PC-9 (cell line): Measurements from ENCODE around the gene TMEM252. TPM values are rescaled to one million over a fixed set of nuclear protein-coding genes. Genes with fewer than 3 reads are reported as not detected.

ENCODE experiments used
- BruUV-seq: library from RNA; stranded (reverse); fragments of 400-500 nt; replicated peaks from 2 replicates; lab custom pipeline; 2021; lab: Mats Ljungman, UMichigan
- CTCF ChIA-PET: fragments of 300-600 bp; sonication (Branson Sonifier 250); formaldehyde crosslinking; loops from one replicate; lab custom pipeline; 2022; ENCODE audit warnings: antibody characterized with exemption; lab: Charles Lee
- POLR2A ChIA-PET: fragments of 300-600 bp; sonication (Branson Sonifier 250); formaldehyde crosslinking; loops from one replicate; lab custom pipeline; 2022; ENCODE audit warnings: antibody characterized with exemption; ENCODE audit not compliant: unreplicated experiment; lab: Charles Lee
- DNase-seq, 2 experiments: peaks; one replicate each; pipeline versions ENCODE4 v3.0.0 to v3.0.0-alpha.2; 2015 to 2022; ENCODE audit warnings: mixed read lengths in 1 of 2
- H2AFZ ChIP-seq: fragments of 200-600 bp; sonication (generic); 2 replicates; pipeline ENCODE4 v1.8.1; 2017; ENCODE audit warnings: antibody characterized with exemption
- H3F3A ChIP-seq: fragments of 200-600 bp; sonication (generic); 2 replicates; pipeline ENCODE4 v1.8.1; 2017; ENCODE audit warnings: antibody characterized with exemption, mild to moderate bottlenecking, low read depth; ENCODE audit not compliant: insufficient read depth
- H3K27ac ChIP-seq: fragments of 200-600 bp; sonication (generic); 2 replicates; pipeline ENCODE4 v1.6.1; 2016; ENCODE audit warnings: mixed run types
- H3K27me3 ChIP-seq: fragments of 200-600 bp; sonication (generic); 2 replicates; pipeline ENCODE4 v1.6.1; 2016; ENCODE audit warnings: low read depth, mixed run types; ENCODE audit not compliant: insufficient read depth
- H3K36me3 ChIP-seq: fragments of 200-600 bp; sonication (generic); 2 replicates; pipeline ENCODE4 v1.6.1; 2016; ENCODE audit warnings: low read depth, mixed run types
- H3K4me1 ChIP-seq: fragments of 200-600 bp; sonication (generic); replicated peaks from 2 replicates; pipeline ENCODE4 v1.6.1; 2016; ENCODE audit warnings: mixed run types; ENCODE audit not compliant: insufficient read depth
- H3K4me2 ChIP-seq: fragments of 200-600 bp; sonication (generic); 2 replicates; pipeline ENCODE4 v1.6.1; 2017; ENCODE audit warnings: mixed run types
- H3K4me3 ChIP-seq: fragments of 200-600 bp; sonication (generic); 2 replicates; pipeline ENCODE4 v1.6.1; 2016; ENCODE audit warnings: mixed run types
- H3K79me2 ChIP-seq: fragments of 200-600 bp; sonication (generic); 2 replicates; pipeline ENCODE4 v1.6.1; 2017; ENCODE audit warnings: low read depth, mixed run types
- H3K9me2 ChIP-seq: fragments of 200-600 bp; sonication (generic); 2 replicates; pipeline ENCODE4 v1.8.1; 2017; ENCODE audit warnings: mild to moderate bottlenecking; ENCODE audit not compliant: insufficient read depth
- H3K9me3 ChIP-seq: fragments of 200-600 bp; sonication (generic); 2 replicates; pipeline ENCODE4 v1.8.1; 2016; ENCODE audit warnings: low read depth; ENCODE audit not compliant: insufficient read depth
- H4K20me1 ChIP-seq: fragments of 200-600 bp; sonication (generic); 2 replicates; pipeline ENCODE4 v1.8.1; 2017; ENCODE audit not compliant: insufficient read depth
- EZH2 ChIP-seq: fragments of 200-600 bp; sonication (generic); IDR thresholded peaks from 2 replicates; pipeline ENCODE4 v1.8.0; 2017; ENCODE audit warnings: antibody characterized with exemption, low read depth
- intact Hi-C: fragments of 100-400 bp; cut with micrococcal nuclease; formaldehyde crosslinking; loops from one replicate; pipeline ENCODE4 v1.10.0; 2022; ENCODE audit not compliant: unreplicated experiment
- total RNA-seq: library from RNA; stranded (reverse); gene quantifications from 2 replicates; pipeline ENCODE4 v1.2.3, GENCODE V29; 2021
- TF ChIP-seq, protein P1 (sequence below): fragments of 200-600 bp; sonication (generic); conservative IDR thresholded peaks from 2 replicates; pipeline ENCODE4 v1.6.1; 2017; ENCODE audit warnings: mixed run types, antibody characterized with exemption, mild to moderate bottlenecking, moderate library complexity

Gene TMEM252
- total RNA-seq, 1 experiment from 2014 or later = not detected

DNA sequence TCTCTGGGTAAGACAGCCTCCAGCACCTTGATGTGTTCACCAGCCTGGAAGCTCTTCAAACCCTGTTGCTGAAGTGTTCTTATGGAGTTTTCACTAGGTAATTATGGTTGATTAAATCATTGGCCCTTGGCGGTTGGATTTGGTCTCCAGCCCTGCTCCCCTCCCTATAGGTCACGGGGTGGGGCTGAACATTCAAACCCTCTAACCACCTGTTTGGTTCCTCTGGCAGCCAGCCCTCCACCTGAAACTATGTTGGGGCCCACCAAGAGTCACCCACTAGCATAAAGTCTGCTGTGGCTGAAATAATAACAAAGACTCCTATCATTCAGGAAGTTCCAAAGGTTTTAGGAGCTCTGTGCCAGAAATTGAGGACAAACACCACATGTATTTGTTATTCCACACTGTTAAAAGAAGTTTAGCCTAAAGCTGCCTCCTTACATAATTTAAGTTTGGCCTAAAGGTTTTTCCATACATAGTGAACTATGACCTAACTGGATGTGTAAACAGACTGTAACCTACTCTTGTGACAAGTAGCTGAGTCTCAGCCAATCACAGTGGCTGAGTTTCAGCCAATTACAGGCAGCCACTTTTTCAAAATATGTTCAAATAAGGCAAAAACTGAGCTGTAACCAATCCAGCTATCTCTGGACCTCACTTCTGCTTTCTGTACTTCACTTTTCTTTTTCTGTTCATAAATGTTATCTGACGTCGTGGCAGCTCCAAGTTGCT is 34.8 kb downstream of the TMEM252 start:
- H3K9me3 ChIP-seq = no peaks in the 10 kb centered on the region
- H3K4me1 ChIP-seq = no peaks in the 10 kb centered on the region
- no peak overlapping the region for H3K4me3 ChIP-seq
- H2AFZ ChIP-seq = no peak overlapping the region
- POLR2A ChIA-PET = no interaction called here
- intact Hi-C loops = no loop called here
- no peaks in the 10 kb centered on the region for H3K79me2 ChIP-seq
- no peaks in the 10 kb centered on the region for H4K20me1 ChIP-seq
- H3K4me2 ChIP-seq = no peak overlapping the region
- no peaks in the 10 kb centered on the region for H3K9me2 ChIP-seq
- H3K27ac ChIP-seq = no peak overlapping the region
- TF ChIP-seq EZH2 = no peak
- TF ChIP-seq, protein P1, sequence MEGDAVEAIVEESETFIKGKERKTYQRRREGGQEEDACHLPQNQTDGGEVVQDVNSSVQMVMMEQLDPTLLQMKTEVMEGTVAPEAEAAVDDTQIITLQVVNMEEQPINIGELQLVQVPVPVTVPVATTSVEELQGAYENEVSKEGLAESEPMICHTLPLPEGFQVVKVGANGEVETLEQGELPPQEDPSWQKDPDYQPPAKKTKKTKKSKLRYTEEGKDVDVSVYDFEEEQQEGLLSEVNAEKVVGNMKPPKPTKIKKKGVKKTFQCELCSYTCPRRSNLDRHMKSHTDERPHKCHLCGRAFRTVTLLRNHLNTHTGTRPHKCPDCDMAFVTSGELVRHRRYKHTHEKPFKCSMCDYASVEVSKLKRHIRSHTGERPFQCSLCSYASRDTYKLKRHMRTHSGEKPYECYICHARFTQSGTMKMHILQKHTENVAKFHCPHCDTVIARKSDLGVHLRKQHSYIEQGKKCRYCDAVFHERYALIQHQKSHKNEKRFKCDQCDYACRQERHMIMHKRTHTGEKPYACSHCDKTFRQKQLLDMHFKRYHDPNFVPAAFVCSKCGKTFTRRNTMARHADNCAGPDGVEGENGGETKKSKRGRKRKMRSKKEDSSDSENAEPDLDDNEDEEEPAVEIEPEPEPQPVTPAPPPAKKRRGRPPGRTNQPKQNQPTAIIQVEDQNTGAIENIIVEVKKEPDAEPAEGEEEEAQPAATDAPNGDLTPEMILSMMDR = no peak
- no peak for DNase-seq
- no peaks in the 10 kb centered on the region for H3K36me3 ChIP-seq
- no TSS peak for BruUV-seq
- CTCF ChIA-PET = no interaction called here
- peaks cover 14% of the 10 kb centered on the region; the same call in 1 of the 2 replicates for H3K27me3 ChIP-seq
- no peaks in the 10 kb centered on the region for H3F3A ChIP-seq

DNA sequence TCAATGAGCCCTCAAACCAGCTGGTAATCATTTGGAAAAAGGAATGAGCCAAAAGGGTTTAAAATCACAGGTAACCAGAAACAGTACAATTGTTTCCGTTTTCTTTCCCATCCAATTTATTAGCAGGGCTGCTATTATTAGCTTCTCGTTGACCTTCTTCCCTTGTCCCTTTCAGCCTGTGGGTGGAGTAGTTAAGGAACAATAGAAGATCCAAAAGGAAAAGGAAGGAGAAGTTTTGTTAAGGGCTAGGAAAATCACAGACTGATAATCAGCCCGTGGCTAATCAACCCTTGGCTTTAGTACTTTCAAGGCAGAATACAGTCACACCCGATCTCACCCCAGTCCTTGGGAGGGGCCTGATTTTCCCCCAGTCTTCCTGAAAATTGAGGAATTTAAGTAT is 38.4 kb downstream of the TMEM252 start:
- no peak overlapping the region for H3K4me3 ChIP-seq
- no peaks in the 10 kb centered on the region for H4K20me1 ChIP-seq
- H3K27me3 ChIP-seq = peaks cover 14% of the 10 kb centered on the region; the same call in 1 of the 2 replicates
- H3F3A ChIP-seq = no peaks in the 10 kb centered on the region
- H3K4me2 ChIP-seq = no peak overlapping the region
- H3K36me3 ChIP-seq = no peaks in the 10 kb centered on the region
- POLR2A ChIA-PET = no interaction called here
- BruUV-seq = no TSS peak
- H3K27ac ChIP-seq = no peak overlapping the region
- H2AFZ ChIP-seq = no peak overlapping the region
- no peaks in the 10 kb centered on the region for H3K4me1 ChIP-seq
- no peaks in the 10 kb centered on the region for H3K79me2 ChIP-seq
- no peak for DNase-seq
- TF ChIP-seq, protein P1 = no peak
- no peak for TF ChIP-seq EZH2
- H3K9me3 ChIP-seq = no peaks in the 10 kb centered on the region
- CTCF ChIA-PET = no interaction called here
- H3K9me2 ChIP-seq = no peaks in the 10 kb centered on the region
- intact Hi-C loops = no loop called here

DNA sequence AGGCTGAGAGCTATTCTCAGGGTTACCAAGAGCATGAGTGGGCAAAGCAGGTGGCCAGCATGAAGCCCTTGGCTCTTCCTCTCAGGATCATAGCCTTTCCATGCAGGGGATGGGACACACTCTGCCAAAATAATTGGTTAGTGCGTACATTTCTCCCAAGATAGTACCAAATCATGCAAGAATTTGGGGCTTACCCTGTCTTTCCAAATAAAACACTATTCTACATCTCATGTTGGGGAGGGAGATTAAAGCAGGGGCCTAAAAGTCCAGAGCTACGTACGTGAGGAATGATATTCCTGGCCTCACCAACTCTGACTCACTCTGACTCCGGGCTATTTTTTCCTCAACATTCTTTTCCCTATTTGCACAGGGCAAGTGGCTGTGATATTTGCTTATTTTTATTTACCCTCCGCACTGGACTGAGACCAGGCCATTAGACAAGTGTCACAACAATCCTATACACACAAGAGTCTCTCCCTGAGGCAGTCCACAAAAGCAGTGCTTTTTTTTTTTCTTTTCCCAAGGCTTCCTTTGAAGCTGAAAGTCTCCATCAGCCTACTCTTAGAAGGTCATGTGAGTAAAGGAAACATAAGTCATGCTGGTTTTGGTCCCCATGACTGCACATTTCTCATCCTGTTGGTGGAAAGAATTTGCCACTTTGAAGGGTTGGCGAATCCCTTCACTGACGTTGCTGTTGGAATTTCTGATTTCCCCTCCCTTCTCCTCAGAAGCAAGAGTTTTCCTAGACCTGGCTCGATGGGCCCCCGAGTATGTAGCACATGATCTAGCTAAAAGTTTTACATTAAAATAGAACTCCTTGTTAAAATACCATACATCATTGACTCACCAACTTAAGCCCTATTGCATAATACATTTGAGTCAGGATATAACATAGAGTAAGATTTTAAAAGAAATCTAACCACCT is 40.0 kb downstream of the TMEM252 start:
- peak in 1 of 2 experiments; percentile 48 for DNase-seq
- CTCF ChIA-PET = no interaction called here

More for the DNA sequence above, 40.0 kb downstream of the TMEM252 start:
- peaks cover 14% of the 10 kb centered on the region; the same call in 1 of the 2 replicates for H3K27me3 ChIP-seq
- no peak overlapping the region for H3K4me3 ChIP-seq
- H2AFZ ChIP-seq = no peak overlapping the region
- no peaks in the 10 kb centered on the region for H4K20me1 ChIP-seq
- H3K27ac ChIP-seq = no peak overlapping the region
- no peaks in the 10 kb centered on the region for H3K9me3 ChIP-seq
- POLR2A ChIA-PET = no interaction called here
- no peaks in the 10 kb centered on the region for H3F3A ChIP-seq
- no TSS peak for BruUV-seq
- intact Hi-C loops = no loop called here
- no peaks in the 10 kb centered on the region for H3K79me2 ChIP-seq
- H3K4me1 ChIP-seq = no peaks in the 10 kb centered on the region
- no peak overlapping the region for H3K4me2 ChIP-seq
- no peaks in the 10 kb centered on the region for H3K36me3 ChIP-seq
- no peaks in the 10 kb centered on the region for H3K9me2 ChIP-seq
- TF ChIP-seq, protein P1 = no peak
- TF ChIP-seq EZH2 = no peak
